Measurements from ENCODE around the gene MBNL1. TPM values are rescaled to one million over a fixed set of nuclear protein-coding genes. Genes with fewer than 3 reads are reported as not detected.

Gene MBNL1
- polyA plus RNA-seq, 1 experiment, result 203 TPM

DNA sequence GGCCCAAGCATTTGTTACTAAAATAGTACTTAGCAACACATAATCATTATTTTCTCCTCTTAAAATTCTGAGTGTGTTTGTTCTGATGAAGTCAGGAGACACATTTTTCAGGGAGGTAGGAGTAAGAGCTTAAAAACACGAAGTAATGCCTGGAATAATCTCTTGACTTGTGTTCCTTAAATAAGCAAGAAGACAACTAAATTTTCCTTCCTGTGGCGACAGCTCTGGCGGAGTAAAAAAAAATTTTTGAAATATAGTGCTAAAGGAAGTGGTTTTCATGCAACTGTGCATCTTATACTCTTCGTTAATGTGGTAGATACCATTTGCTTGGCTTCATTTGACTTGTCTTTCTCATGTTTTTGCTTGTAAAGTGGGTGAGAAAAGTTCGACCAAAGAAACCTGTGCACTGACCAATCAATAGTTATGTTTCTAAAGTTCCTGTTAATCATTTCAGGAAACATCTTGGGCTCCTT lies 11.1 kb upstream of the MBNL1 start:
- DNase-seq (ENCODE audit: low read depth), result no peak

DNA sequence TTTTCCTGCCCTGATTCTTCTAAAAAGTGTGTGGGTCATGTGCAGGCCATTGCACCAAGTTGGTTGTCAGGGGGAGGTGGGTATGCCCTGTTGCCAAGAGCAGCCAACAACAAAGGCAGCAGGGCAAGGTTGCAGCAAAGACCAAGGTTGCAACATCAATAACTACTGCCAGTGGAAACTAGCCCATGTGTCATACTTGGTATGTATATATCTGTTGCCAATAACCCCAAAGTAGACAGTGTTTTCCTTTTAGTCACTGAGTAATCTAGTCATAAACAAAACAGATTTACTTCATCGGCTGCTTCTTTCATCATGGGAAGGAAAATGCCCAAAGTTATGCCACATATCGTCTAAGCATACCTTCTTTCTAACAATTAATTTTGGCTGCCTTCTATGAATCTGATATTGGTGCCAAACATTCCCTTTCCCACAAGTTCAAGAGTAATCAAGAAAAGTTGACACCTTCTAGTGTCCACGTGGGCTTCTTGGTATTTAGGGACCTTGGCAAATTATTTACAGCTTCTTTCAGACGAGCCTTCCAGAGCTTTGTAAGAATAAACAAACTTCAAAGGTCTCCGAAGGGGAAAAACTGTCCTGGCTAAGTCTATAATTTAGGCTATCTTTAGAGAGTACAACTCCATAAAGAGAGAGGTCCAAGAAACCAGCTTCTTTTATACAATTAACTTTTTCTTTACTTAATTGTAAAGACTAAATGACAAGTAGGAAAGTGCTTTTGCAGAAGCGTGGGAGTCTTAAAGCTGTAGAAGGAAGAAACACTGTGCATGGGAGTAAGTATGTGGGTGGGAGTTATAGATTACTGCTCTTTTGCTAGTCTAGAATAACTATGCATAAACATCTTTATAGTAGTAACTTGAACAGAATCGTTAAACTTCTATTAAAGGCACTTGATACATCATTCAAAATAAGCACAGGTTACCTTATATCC lies 10.0 kb upstream of the MBNL1 start:
- TF ChIP-seq, protein P1, sequence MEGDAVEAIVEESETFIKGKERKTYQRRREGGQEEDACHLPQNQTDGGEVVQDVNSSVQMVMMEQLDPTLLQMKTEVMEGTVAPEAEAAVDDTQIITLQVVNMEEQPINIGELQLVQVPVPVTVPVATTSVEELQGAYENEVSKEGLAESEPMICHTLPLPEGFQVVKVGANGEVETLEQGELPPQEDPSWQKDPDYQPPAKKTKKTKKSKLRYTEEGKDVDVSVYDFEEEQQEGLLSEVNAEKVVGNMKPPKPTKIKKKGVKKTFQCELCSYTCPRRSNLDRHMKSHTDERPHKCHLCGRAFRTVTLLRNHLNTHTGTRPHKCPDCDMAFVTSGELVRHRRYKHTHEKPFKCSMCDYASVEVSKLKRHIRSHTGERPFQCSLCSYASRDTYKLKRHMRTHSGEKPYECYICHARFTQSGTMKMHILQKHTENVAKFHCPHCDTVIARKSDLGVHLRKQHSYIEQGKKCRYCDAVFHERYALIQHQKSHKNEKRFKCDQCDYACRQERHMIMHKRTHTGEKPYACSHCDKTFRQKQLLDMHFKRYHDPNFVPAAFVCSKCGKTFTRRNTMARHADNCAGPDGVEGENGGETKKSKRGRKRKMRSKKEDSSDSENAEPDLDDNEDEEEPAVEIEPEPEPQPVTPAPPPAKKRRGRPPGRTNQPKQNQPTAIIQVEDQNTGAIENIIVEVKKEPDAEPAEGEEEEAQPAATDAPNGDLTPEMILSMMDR (IDR thresholded peaks at IDR 0.05; ENCODE audit: insufficient read depth, low read depth, low read length), result no peak
- no peaks in the 10 kb centered on the region for H3K36me3 ChIP-seq (ENCODE audit: control insufficient read depth, insufficient read depth, low read length)
- DNase-seq (ENCODE audit: low read depth), result peak; percentile 94
- H3K27me3 ChIP-seq (ENCODE audit: control insufficient read depth, insufficient read depth, low read length), result no peaks in the 10 kb centered on the region
- CTCF ChIA-PET, result interaction anchor here (0.5 kb wide), 1 partner anchor 41 kb away, joined by 3 read pairs; no protein-coding TSS in a partner anchor
- no peak overlapping the region for H3K4me3 ChIP-seq (ENCODE audit: low read depth, low read length)
- POLR2A ChIA-PET, result interaction anchor here (0.6 kb wide), 2 partner anchors 9 to 99 kb away, joined by 4 to 7 read pairs; no protein-coding TSS in a partner anchor

More for the DNA sequence above, 11.1 kb upstream of the MBNL1 start:
- Histone ChIP-seq H3K36me3 (ENCODE audit: control insufficient read depth, insufficient read depth, low read length) (no peaks in the 10 kb centered on the region), H3K4me3 (ENCODE audit: low read depth, low read length) (no peak overlapping the region), H3K27me3 (ENCODE audit: control insufficient read depth, insufficient read depth, low read length) (no peaks in the 10 kb centered on the region)
- ChIA-PET POLR2A (no interaction called here), CTCF (no interaction called here)
- TF ChIP-seq, protein P1 (IDR thresholded peaks at IDR 0.05; ENCODE audit: insufficient read depth, low read depth, low read length), result no peak

DNA sequence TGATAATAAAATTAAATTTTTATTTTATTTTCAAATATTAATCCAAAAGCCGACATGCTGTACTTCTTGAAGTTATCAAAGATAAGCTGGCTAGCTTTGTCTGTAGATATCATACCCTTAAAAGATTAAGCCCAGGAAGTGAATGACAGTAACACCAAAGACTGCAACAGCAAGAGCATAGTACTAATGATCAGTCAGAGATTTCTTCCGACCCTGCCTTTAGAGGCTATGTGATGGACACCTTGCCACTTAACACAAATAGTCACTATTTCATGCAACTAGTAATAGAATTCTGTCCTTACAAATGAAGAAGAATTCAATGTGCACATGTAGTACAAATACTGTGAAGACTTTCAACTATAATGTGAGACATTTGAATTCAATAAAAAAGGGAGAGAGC lies 9.3 kb upstream of the MBNL1 start:
- CTCF ChIA-PET, result no interaction called here
- TF ChIP-seq, protein P1 (IDR thresholded peaks at IDR 0.05; ENCODE audit: insufficient read depth, low read depth, low read length), result no peak
- no peak for DNase-seq (ENCODE audit: low read depth)
- Histone ChIP-seq H3K4me3 (ENCODE audit: low read depth, low read length) (no peak overlapping the region), H3K36me3 (ENCODE audit: control insufficient read depth, insufficient read depth, low read length) (no peaks in the 10 kb centered on the region), H3K27me3 (ENCODE audit: control insufficient read depth, insufficient read depth, low read length) (no peaks in the 10 kb centered on the region)
- POLR2A ChIA-PET, result no interaction called here

DNA sequence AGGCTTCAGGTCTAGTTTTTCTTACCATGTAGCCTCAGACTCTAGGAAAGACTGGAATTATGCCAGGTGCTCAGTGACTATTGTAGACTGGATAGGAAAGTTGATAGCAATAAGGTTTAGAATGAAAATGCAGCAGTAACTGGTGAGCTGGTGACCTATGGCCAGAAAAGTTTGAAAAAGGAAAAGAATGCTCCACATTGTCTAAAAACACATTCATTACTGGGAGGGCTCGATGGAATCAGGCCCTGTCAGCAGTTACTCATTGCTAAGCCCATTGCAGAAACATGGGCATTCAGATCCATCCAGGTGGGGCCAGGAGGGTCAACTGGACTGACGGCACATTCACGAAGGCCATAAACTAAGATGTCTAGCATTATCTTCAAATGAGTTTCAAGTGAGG lies 8.7 kb upstream of the MBNL1 start:
- no peak for DNase-seq (ENCODE audit: low read depth)
- ChIA-PET POLR2A (no interaction called here), CTCF (no interaction called here)

DNA sequence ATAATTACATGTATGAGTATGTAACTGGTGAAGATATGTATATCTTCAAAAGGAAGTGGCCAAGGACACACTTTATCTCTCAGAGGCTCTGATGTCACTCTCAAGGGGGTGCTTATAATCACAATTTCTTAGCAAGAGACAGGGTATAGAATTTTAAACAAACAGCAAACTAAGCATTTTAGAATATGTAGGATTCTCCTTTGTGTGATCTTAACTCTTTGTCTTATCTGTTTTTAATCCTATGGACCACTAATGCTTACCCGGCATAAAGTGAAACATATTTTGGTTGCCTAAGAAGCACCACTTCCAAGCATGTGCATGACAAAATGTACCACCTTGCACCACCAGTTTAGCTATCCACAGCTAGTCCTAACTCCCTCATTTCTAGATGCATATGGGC lies 8.2 kb upstream of the MBNL1 start:
- TF ChIP-seq, protein P1 (IDR thresholded peaks at IDR 0.05; ENCODE audit: insufficient read depth, low read depth, low read length), result no peak
- DNase-seq (ENCODE audit: low read depth), result no peak
- H3K36me3 ChIP-seq (ENCODE audit: control insufficient read depth, insufficient read depth, low read length), result no peaks in the 10 kb centered on the region
- ChIA-PET CTCF (no interaction called here), POLR2A (no interaction called here)
- H3K4me3 ChIP-seq (ENCODE audit: low read depth, low read length), result no peak overlapping the region
- H3K27me3 ChIP-seq (ENCODE audit: control insufficient read depth, insufficient read depth, low read length), result no peaks in the 10 kb centered on the region

More for the DNA sequence above, 8.7 kb upstream of the MBNL1 start:
- Histone ChIP-seq H3K4me3 (ENCODE audit: low read depth, low read length) (no peak overlapping the region), H3K27me3 (ENCODE audit: control insufficient read depth, insufficient read depth, low read length) (no peaks in the 10 kb centered on the region), H3K36me3 (ENCODE audit: control insufficient read depth, insufficient read depth, low read length) (no peaks in the 10 kb centered on the region)
- TF ChIP-seq, protein P1 (IDR thresholded peaks at IDR 0.05; ENCODE audit: insufficient read depth, low read depth, low read length), result no peak

Measured in BJ (cell line).